Left hindlimb (tissue), 1 donor: ENCODE results near the gene C1orf167.

ENCODE experiments used
- DNase-seq: peaks from one replicate; pipeline ENCODE4 v3.0.0-alpha.2; 2018

Gene C1orf167

DNA sequence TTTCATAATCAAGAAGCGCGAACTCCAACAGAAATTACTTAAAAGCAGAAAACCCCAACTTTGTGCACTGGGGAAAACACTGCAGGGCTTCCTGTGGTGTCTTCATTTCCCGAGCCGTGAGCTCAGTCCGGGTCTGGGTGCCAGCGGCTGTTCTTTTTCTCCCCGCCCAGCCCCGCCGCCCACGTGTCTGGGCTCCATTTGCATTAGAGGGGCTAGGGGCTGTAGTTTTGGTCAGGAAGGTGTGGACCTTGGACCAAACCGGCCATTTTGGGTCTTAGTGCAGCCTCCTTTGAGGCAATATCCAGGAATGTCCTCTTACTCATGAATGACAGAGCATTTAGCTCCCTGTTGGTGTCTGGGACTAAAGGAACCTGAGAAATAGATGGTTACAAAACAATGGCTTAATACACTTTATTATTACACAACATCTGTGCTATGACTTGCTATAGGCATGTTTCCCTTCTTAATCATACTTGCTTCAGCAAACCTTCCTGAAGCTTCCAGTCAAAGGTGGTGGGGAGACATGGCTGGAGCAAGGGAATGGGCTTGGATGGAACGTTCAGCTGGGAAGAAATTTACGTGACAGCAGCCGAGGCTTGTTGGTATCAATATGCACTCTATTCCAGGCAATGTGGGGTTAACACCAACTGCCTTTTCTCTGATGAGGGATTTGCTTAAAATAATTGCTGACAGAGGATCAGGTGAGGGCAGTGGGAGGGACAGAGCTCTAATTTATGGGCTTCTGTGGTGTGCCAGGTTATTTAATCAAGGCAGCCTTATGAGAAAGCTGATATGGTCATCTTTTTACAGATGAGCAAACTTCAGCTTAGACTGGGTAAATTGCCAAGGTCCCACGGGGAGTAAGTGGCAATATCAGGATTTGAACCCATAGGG is 25.0 kb upstream of the C1orf167 start:
- peak; percentile 51 for DNase-seq

DNA sequence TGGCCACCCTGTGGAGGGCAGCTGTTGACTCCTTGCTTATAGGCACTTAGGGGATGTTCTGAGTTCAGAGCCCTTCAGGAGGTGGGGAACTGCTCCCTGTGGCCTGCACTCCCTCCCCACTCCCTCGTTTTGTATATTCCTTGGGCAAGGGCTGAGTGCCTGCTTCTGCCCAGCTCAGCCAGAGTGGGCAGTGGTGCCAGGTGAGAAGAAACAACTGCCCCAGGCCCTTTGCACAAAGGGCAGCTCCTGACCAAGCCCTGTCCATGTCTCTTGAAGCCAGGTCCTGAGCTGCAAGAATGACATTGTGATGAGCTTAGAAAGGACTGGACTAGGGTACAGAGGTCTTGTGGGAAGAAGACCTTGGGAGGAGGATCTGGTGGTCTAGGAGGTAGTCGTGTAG is 23.9 kb upstream of the C1orf167 start:
- DNase-seq = no peak

DNA sequence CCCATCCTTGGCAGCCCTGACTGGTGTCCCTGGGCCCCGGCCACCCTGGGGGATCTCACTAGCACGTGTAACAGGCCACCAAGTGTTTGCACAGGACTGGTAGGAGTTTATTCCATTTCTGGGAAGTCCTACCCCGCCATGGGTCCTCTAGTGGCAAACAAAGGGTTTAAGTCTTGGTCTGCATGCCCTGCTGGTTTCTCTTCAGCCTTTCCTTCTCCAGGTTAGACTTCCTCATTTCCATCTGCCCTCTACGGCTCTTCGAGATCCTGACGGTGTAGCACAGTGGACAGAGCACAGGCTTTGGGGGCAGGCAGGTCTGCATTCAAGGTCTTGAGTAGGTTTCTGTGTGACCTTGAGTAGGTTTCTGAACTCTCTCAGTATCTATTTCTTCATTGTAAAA is 23.2 kb upstream of the C1orf167 start:
- DNase-seq = no peak

DNA sequence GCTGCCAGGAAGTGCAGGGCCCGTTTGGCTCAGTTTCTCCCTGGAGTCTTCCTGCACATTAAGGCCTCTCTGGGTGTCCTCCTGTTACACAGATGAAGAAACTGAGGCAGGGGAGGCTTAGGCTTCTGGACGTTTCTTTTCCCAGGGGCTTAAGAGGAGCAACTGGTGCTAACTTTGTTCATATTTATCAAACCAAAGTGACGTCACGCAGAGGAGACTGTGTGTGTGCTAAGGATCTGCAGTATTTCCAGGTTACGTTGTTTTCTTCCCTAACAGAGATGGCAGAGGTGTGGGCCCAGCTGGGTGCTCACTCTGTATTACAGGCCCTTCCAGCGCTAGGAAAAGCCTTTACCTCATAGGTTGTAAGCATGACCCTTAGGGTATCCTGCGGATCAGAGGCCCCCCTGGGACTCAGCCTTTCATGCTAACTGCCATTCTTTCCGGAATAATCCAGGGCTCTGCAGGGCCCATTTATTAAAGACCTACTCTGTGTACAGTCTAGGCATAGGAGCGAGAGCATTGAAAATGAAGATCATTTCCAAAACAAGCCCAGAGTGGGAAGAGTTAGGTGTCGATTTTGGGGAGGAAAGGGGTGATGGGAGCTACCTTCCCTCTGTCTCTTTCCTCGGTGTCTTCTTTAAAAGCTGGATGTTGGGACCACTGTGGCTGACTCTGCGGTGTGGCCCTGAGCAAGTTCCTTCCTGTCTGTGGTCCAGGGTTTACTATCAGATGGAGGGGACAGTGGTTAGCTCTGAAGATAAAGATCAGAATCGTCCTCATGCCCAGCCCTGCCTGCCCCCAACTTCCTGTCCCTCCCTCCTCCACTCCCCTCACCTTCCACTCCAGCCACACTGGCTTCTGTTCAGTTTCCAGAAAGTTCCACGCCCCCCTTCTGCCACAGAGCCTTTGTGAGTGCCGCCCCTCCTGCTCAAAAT is 21.5 kb upstream of the C1orf167 start:
- DNase-seq = no peak

DNA sequence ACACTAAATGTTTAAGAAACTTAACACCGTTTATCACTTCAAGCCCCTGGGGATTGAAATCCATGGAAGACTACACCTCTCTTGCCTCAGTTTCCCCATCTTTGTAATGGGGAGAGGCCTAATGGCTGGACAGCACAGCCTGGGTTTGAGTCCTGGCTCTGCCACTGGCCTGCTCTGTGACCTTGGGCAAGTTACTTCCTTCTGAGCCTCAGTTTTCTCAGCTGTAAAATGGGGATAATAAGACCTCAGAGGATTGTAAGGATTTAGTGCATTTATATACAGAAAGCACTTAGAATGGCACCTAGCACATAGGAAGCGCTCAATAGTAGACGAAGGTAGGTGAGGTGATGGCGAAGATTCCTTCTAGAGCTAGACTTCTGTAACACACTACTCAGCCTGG is 20.5 kb upstream of the C1orf167 start:
- no peak for DNase-seq

DNA sequence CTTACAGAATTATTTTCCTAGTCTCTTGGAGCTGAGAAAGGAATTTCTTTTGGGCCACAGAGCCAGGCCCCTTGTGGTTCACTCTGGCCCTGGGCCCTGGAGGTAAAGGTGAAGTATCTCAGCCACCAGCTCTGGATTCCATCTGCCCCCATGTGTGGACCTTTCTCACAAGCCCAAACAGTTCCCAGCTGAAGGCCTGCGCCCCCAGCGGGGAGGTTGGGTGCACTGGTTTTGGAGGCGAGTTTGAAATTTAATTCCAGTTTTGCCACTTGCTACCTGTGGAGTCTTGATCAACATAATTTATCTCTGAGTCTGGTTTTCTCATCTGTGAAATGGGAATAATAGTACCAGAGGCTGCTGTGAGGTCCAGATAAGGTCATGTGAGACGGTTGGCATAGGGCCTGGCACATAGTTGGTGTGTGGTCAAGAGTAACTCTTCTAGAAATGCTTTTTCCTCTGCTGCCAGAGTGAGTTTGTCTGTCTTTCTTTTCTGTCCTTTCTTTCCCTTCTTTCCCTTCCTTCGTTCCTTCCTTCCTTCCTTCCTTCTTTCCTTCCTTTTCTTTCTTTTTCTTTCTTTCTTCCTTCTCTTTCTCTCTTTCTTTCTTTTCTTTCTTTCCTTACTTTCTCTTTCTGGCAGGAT is 20.0 kb upstream of the C1orf167 start:
- DNase-seq = no peak

DNA sequence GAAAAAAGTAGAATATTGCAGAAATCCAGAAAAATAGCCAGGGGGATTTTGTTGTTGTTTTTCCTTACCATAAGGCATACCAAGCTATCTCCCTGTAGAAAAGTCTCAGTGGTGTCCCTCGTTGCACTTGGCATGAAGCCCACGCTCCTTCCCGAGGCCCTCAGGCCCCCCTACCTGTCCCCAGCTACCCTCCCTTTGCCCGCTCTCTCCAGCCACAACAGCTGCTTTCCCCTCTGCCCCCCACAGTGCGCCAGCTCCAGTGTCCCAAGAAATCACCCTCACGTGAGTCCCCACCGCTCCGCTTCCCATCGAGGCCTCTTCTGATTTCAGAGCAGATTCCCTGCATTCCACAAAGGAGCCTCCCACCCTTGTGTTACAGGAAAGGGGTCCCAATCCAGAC is 17.7 kb upstream of the C1orf167 start:
- DNase-seq = no peak

DNA sequence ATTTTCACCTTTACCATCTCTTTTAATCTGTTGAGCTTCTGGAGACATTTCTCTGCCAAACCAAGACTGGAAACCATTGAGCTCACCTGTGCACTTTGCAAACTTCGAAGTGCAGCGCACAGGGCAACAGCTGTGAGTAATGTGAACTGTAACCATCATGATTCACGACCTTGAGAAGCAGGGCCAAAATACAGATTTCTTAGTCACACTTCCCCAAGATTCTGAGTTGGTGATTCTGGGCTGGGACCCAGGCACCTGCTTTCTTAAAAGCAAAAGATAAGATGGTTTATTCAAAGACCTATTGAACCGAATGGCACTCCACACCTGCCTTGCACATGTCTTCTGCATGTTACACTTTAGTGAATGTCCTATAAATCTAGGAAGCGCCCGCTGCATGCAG is 15.9 kb upstream of the C1orf167 start:
- DNase-seq = no peak

DNA sequence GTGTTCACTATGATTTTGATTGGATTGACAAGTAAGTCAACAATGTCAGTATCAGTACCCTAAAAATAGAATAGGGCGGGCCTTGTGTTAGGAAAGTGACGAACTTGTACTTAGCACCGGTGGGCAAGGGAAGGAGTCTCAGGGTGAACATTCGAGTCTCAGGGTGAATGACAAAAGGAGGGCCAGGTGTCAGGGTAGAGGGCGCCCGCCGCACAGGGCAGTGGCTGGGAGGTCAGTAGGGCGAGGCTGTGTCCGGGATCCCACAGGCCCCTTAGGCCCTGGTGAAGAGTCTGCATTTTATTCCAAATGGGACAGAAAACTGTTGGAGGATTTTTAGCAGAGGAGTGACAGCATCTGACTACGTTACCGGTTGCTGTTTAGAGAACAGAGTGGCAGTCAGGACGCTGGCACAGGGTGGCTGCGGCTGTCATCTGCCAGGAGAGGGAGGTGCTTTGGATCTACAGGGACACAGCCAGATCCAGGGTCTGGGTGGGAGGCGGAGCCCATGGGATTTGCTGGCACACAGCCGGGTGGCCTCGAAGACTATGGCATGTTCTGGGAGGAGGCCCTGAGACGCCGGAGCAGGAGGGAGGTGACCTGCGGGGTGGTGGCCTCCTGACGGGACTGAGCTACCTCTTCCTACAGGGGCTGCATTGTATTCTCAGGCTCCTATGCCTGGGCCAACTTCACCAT is 15.1 kb upstream of the C1orf167 start:
- no peak for DNase-seq

DNA sequence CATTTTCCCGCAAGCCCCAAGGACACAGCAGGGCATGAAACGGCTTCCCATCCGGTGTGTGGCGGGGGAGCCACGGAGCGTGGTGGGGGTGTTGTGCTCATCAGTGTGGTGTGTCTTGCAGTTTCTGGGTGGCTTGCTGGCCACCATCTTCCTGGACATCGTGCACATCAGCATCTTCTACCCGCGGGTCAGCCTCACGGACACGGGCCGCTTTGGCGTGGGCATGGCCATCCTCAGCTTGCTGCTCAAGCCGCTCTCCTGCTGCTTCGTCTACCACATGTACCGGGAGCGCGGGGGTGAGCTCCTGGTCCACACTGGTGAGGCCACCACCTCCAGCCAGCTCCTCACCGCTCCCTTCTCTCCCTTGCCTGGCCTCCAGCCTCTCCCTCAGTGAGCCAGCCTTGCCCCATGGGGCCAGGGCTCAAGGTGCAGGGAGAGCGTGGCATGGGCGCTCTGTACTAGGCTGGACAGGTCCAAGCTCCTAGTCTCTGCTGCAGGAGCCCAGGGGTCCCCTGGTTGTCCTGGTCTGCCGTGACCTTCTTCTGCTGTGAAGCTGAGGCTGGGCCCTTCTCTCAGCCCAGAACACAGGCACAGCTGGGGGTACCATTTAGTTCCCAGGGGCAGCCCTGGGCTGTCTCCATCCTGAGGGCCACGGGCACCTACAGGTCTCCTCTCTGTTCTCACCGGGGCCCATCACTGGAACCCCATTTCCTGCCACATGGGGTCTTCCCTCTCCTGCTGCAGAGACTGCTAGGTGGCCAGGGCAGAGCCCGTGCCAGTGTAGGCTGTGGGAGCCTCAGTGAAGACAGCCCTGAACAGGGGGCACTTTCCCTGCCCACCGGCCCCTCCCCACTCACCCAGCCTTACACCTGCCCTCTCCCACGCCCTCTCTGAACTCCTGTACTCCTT is 13.4 kb upstream of the C1orf167 start:
- no peak for DNase-seq

DNA sequence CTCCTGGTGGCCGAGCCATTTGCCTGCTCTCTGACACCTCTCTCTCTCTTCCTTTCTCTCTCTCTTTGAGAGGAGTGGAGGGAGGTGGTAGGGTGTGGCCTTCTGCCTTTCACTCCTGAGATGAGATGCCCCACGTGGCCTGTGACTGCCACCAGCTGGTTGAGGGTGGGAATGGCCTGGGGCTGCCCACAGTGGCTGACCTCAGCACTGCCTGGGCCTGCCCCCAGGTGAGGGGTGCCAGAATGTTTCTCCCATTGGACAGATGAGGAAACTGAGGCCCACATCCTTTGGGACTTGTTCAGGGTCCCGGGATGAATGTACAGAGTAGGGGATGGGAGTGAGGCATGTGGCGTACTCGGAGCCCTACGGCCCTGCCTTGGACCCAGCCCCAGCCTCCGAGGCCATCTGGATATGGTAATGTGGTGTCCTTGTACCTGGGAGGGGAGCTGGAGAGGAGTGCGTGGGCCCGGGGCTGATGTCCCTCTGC is 12.7 kb upstream of the C1orf167 start:
- no peak for DNase-seq

DNA sequence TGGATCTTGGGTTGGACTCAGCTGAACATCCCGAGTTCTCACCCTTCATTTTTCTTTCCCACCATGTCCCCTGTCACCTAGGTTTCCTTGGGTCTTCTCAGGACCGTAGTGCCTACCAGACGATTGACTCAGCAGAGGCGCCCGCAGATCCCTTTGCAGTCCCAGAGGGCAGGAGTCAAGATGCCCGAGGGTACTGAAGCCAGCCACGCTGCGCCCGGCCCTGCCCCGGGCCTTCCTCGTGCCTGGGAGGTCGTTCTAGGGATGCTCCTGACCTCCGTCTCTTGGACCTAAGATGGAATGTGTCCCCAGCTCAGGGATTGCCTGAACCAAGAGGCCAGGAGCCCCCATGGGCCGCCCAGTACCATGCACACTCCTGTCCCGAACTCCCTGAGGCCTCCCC is 12.0 kb upstream of the C1orf167 start:
- no peak for DNase-seq

DNA sequence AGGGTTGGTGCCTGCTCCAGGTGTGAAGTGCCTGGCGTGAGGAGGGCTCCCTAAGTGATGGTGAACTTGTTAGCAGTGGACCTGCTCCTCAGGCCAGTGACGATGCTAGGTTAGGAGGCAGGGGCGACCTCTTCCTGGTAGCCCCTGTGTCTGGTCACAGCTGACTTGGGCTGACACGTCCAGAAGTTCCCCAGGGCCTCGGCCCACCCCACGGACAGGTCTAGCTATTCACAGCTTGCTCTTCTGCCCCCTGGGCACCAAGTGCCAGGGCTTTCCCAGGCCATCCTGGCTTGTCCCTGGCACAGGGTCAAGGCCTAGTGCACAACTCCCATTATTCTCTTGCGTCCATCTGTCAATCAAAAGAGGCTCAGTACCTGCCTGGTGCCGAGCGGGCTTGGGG is 10.9 kb upstream of the C1orf167 start:
- DNase-seq = no peak

DNA sequence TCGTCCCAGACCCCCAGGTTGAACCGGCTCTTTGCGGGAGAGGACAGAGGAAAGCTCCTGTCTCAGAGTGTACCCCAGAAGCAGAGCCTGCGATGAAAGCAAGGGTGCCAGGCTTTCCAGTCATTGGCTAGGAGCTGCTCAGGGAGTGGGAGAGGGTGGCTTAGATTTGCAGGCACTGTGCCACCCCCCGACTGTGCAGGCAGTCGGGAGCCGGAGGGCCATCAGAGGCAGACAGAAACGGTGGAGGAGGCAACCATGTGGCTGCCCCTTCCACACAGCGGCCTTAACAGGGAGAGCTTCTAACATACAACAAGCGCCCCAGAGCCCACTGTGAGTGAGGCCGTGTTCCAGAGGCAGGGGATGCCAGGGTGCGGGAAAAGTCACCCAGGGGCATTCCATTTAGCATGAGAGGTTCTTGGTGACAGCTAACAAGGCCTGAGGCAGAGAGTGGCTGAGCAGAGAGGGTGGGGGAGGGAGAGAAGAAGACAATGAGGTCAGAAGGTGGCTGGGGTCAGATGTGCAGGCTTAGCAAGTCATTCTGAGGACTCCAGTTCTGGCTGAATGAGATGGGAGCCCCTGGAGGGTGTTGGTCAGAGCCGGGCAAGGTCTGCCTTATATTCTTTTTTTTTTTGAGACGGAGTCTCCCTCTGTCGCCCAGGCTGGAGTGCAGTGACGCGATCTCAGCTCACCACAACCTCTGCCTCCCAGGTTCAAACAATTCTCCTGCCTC is 9.5 kb upstream of the C1orf167 start:
- DNase-seq = no peak

DNA sequence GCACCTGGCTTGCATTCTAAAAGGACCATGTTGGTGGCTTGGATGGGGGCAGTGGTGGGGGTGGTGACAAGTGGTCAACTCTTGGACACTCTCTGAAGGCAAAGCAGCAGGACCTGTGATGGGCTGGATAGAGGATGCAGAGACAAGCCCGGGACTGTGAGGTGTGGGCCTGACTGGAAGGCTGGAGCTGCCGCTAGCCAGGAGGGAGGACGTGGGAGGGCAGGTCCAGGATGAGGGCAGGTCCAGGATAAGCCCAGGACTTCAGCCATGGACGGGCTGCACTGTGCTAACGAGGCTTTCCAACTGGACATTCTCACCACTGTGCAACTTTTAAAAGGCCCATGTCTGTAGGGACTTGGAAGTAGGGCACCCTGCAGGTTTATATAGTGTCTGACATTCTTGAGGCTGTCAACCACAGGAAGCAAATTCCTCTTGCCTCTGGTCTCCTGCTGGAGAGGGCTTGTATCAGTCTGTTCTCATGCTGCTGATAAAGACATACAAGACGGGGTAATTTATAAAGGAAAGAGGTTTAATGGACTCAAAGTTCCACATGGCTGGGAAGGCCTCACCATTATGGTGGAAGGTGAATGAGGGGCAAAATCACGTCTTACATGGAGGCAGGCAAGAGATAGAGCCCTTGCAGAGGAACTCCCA is 8.3 kb upstream of the C1orf167 start:
- no peak for DNase-seq

DNA sequence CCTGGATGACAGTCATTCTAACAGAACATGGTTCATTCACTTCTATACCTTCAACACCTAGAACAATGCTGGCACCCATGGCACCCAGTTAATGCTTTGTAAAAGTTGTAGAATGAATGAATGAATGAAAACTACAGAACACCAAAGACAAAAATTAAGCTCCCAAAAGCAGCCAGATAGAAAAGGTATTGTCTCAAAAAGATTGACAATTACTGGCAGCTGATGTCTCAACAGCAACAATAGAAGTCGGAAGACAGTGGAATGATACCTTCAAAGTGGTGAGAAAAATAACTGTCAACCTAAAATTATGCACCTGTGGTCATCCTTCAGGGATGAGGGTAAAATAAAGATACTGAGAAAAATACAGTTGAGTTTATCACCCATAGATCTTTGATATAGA is 4.9 kb upstream of the C1orf167 start:
- DNase-seq = no peak

DNA sequence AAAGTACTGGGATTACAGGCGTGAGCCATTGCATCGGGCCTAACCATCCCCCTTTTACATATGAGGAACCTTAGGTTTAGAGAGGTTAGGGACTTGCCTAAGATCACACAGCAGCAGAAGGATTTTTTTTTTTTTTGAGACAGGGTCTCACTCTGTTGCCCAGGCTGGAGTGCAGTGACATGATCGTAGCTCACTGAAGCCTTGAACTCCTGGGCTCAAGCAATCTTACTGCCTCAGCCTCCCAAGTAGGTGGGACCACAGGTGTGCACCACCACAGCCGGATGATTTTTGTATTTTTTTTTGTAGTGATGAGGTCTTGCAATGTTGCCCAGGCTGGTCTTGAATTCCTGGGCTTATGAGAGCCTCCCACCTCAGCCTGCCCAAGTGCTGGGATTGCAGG is 2.2 kb upstream of the C1orf167 start:
- no peak for DNase-seq

DNA sequence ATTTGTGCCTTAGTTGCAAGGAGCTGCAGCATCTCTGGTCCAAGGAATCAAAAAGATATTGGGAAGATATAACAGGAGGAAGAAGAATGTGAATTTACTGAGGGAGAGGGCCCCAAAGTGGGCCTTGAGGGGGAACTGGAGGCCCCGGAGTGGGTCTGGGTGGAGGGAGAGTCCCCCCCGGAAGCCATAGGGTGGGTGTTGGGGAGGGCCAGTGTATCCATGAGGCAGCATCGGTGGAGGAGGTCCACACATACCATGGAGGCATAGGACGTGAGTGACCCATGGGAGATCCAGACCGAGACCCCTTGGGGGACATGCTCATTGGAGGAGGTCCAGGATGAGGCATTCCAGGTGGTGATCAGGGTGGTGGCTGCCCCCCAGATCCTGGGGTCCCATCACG is 708 bp upstream of the C1orf167 start:
- no peak for DNase-seq

DNA sequence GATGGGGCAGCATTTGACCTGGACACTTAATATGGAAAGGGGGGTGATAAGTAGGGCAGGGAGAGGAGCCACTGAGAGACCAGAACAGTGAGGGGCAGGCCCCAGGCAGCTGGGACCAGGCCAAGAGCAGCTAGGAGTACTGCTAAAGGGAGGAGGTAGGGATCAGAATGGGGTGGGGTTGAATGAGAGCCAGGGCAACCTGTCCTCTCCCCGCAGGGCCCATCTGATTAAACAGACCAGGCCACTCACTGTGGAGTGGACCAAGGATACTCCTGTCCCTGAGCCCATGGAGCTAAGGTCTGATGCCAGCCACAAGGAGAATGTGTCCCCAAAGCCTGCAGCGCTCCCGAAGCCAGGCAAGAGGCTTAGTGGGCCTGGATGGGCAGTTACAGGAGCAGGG is 2.1 kb downstream of the C1orf167 start:
- DNase-seq = no peak

DNA sequence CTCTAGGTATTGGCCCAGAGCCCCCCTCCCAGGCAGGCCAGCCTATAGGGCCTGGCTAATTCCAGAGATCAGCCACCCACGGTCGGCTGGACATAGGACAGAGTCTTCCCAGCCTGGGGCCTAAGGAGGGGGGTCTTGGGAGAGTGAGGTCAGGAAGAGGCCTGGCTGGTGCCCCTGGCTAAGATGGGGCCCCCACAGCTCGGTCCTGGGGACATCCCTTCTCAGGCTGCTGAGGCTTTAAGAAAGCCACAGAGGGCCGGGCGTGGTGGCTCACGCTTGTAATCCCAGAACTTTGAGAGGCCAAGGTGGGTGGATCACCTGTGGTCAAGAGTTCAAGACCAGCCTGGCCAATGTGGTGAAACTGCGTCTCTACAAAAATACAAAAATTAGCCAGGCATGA is 2.5 kb downstream of the C1orf167 start:
- DNase-seq = no peak
